H1 (cell line): Measurements from ENCODE around the gene ZMYND15. TPM values are rescaled to one million over a fixed set of nuclear protein-coding genes. Genes with fewer than 3 reads are reported as not detected.

Source experiments
- TAF1 ChIP-seq: IDR thresholded peaks from 2 replicates; pipeline ENCODE4 v1.6.1; 2011; ENCODE audit warnings: mild to moderate bottlenecking, low read depth, low read length
- polyA plus RNA-seq, 7 experiments: library from polyadenylated mRNA; depleted of rRNA in 3 of 7; stranded (reverse) in 5 of 7; unstranded in 2 of 7; fragments of >200 nt in 5 of 7; fragments of 200-250 nt in 2 of 7; gene quantifications; 1 replicate in 5 of 7; 2 replicates in 1 of 7; 4 replicates in 1 of 7; pipeline versions ENCODE4 v1.2.1 to v1.2.3, GENCODE V29; 2011 to 2013; ENCODE audit warnings: missing spikeins in 2 of 7, mixed read lengths in 2 of 7
- total RNA-seq: library from RNA; stranded (reverse); fragmentation: NEBNext Ultra II Directional; extraction: Animal tissue kit (Norgen Biotek cat#: 25700); gene quantifications from 2 replicates; pipeline ENCODE4 v1.2.1, GENCODE V29; 2021

ZMYND15 gene
- total and polyA plus RNA-seq, 2 of the 8 experiments (the other 6 are each of a cell fraction or from before 2014, with no cell fraction given): 0.53 to 0.58 TPM

DNA sequence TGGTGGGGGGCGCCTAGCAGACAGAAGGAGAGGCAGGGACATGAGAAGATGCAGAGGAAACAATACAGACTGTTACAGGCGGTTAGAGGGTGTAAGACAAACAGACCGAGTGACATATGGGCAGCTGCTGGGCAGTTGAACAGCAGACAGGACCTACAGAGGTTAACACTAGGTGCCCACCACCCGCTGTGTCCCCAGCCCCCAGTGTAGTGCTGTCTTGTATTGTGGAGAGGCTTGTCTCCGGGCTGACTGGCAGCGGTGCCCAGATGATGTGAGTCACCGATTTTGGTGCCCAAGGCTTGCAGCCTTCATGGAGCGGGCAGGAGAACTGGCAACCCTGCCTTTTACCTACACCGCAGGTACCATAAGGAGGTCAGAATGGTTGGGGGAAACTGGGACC, 2.5 kb downstream of the ZMYND15 start (continued):
- TF ChIP-seq TAF1: no peak
